H7 (cell line): ENCODE results near the gene RRM1. TPM values are rescaled to one million over a fixed set of nuclear protein-coding genes. Genes with fewer than 3 reads are reported as not detected.
"Not testable (repeated sequence)": the region's sequence is repeated elsewhere in the genome, so short reads cannot be mapped to it uniquely, and the experiment has no call there.

Experiments
- DNase-seq: peaks from one replicate; pipeline ENCODE4 v3.0.0; 2012
- H3K27me3 ChIP-seq: 2 replicates; pipeline ENCODE4 v1.6.0; 2011; ENCODE audit warnings: mild to moderate bottlenecking, low read length; ENCODE audit not compliant: control insufficient read depth, insufficient read depth
- H3K36me3 ChIP-seq: replicated peaks from 2 replicates; pipeline ENCODE4 v1.5.1; 2011; ENCODE audit warnings: low read length; ENCODE audit not compliant: control insufficient read depth, insufficient read depth
- H3K4me3 ChIP-seq: 2 replicates; pipeline ENCODE4 v1.5.1; 2011; ENCODE audit warnings: low read depth, mild to moderate bottlenecking, control low read depth, low read length, moderate library complexity; ENCODE audit not compliant: insufficient read depth
- total RNA-seq: library from RNA; depleted of rRNA; stranded (reverse); fragments of >200 nt; shearing (Covaris generic); gene quantifications from 2 replicates; pipeline ENCODE4 v1.2.3, GENCODE V29; 2014

RRM1 gene
- total RNA-seq, 1 experiment from 2014 or later = 147 TPM

GRCh38 chr11:4093519-4094347 lies 866 bp upstream of the RRM1 start:
- Histone ChIP-seq H3K27me3 (no peaks in the 10 kb centered on the region), H3K36me3 (no peaks in the 10 kb centered on the region; the same call in 1 of the 2 replicates), H3K4me3 (peak overlapping the region; percentile 89)
- DNase-seq = no peak

- no peaks in the 10 kb centered on the region for H3K27me3 ChIP-seq
- DNase-seq = peak; percentile 16
- H3K4me3 ChIP-seq = peak overlapping the region; percentile 89
- H3K36me3 ChIP-seq = no peaks in the 10 kb centered on the region; the same call in 1 of the 2 replicates
Measured at GRCh38 chr11:4095509-4096230, 1.1 kb downstream of the RRM1 start.

- no peaks in the 10 kb centered on the region; the same call in 1 of the 2 replicates for H3K36me3 ChIP-seq
- no peaks in the 10 kb centered on the region for H3K27me3 ChIP-seq
- DNase-seq = no peak
- no peak overlapping the region for H3K4me3 ChIP-seq
Measured at GRCh38 chr11:4098026-4098621, 3.5 kb downstream of the RRM1 start.

GRCh38 chr11:4102711-4103110 lies 8.1 kb downstream of the RRM1 start:
- peaks cover 4% of the 10 kb centered on the region for H3K36me3 ChIP-seq
- H3K4me3 ChIP-seq = no peak overlapping the region
- H3K27me3 ChIP-seq = no peaks in the 10 kb centered on the region
- DNase-seq = no peak

- H3K27me3 ChIP-seq = no peaks in the 10 kb centered on the region
- no peak for DNase-seq
- H3K4me3 ChIP-seq = no peak overlapping the region
- H3K36me3 ChIP-seq = peaks cover 4% of the 10 kb centered on the region
Measured at GRCh38 chr11:4103269-4103668, 8.7 kb downstream of the RRM1 start.

GRCh38 chr11:4105916-4106315 lies 11.3 kb downstream of the RRM1 start:
- H3K27me3 ChIP-seq = no peaks in the 10 kb centered on the region
- no peak overlapping the region for H3K4me3 ChIP-seq
- no peak for DNase-seq
- H3K36me3 ChIP-seq = peaks cover 5% of the 10 kb centered on the region

- H3K36me3 ChIP-seq = peaks cover 3% of the 10 kb centered on the region
- DNase-seq = no peak
- no peak overlapping the region for H3K4me3 ChIP-seq
- H3K27me3 ChIP-seq = no peaks in the 10 kb centered on the region
Measured at GRCh38 chr11:4111834-4112233, 17.2 kb downstream of the RRM1 start.

- Histone ChIP-seq H3K36me3 (peaks cover 2% of the 10 kb centered on the region), H3K4me3 (no peak overlapping the region), H3K27me3 (no peaks in the 10 kb centered on the region)
- DNase-seq = no peak
Measured at GRCh38 chr11:4115128-4115527, 20.5 kb downstream of the RRM1 start.

- Histone ChIP-seq H3K36me3 (peaks cover 7% of the 10 kb centered on the region), H3K27me3 (no peaks in the 10 kb centered on the region), H3K4me3 (no peak overlapping the region)
- no peak for DNase-seq
Measured at GRCh38 chr11:4118107-4118506, 23.5 kb downstream of the RRM1 start.

GRCh38 chr11:4123218-4123617 lies 28.6 kb downstream of the RRM1 start:
- Histone ChIP-seq H3K36me3 (peaks cover 7% of the 10 kb centered on the region), H3K27me3 (no peaks in the 10 kb centered on the region), H3K4me3 (no peak overlapping the region)
- no peak for DNase-seq

- Histone ChIP-seq H3K27me3 (no peaks in the 10 kb centered on the region), H3K4me3 (no peak overlapping the region), H3K36me3 (peaks cover 9% of the 10 kb centered on the region)
- DNase-seq = no peak
Measured at GRCh38 chr11:4125141-4125540, 30.5 kb downstream of the RRM1 start.

- Histone ChIP-seq H3K36me3 (peaks cover 10% of the 10 kb centered on the region), H3K27me3 (no peaks in the 10 kb centered on the region), H3K4me3 (no peak overlapping the region)
- DNase-seq = no peak
Measured at GRCh38 chr11:4127357-4127756, 32.8 kb downstream of the RRM1 start.

GRCh38 chr11:4130219-4130618 lies 35.6 kb downstream of the RRM1 start:
- H3K36me3 ChIP-seq = peaks cover 11% of the 10 kb centered on the region
- not testable (repeated sequence) for H3K27me3 ChIP-seq, DNase-seq, H3K4me3 ChIP-seq

- Histone ChIP-seq H3K36me3 (peaks cover 13% of the 10 kb centered on the region), H3K27me3 (no peaks in the 10 kb centered on the region), H3K4me3 (no peak overlapping the region)
- no peak for DNase-seq
Measured at GRCh38 chr11:4134806-4135205, 40.2 kb downstream of the RRM1 start.

GRCh38 chr11:4138497-4138896 lies 43.9 kb downstream of the RRM1 start:
- Histone ChIP-seq H3K4me3 (no peak overlapping the region), H3K36me3 (peaks cover 5% of the 10 kb centered on the region)

More at GRCh38 chr11:4138497-4138896, 43.9 kb downstream of the RRM1 start:
- no peak for DNase-seq
- no peaks in the 10 kb centered on the region for H3K27me3 ChIP-seq
